Progenitor cell of endocrine pancreas (in vitro differentiated cells): ENCODE measurements around the gene OSBPL10. TPM values are rescaled to one million over a fixed set of nuclear protein-coding genes. Genes with fewer than 3 reads are reported as not detected.
"Not testable (repeated sequence)": the region's sequence is repeated elsewhere in the genome, so short reads cannot be mapped to it uniquely, and the experiment has no call there.

Experiments
- DNase-seq: peaks from one replicate; pipeline ENCODE4 v3.0.0; 2021; ENCODE audit warnings: low spot score; ENCODE audit not compliant: unreplicated experiment
- H3K27ac Mint-ChIP-seq: 2 replicates; pipeline ENCODE4 v1.8.0; 2021; ENCODE audit warnings: mild to moderate bottlenecking, moderate library complexity, mixed read lengths
- H3K27me3 Mint-ChIP-seq: 2 replicates; pipeline ENCODE4 v1.8.0; 2021; ENCODE audit warnings: mixed read lengths
- H3K36me3 Mint-ChIP-seq: 2 replicates; pipeline ENCODE4 v1.8.0; 2022; ENCODE audit warnings: mixed read lengths; ENCODE audit not compliant: insufficient read depth
- H3K4me1 Mint-ChIP-seq: 2 replicates; pipeline ENCODE4 v1.8.0; 2021; ENCODE audit warnings: low read depth, mixed read lengths
- H3K4me3 Mint-ChIP-seq: 2 replicates; pipeline ENCODE4 v1.8.0; 2021; ENCODE audit warnings: low read depth, mild to moderate bottlenecking, moderate library complexity, mixed read lengths
- H3K9me3 Mint-ChIP-seq: 2 replicates; pipeline ENCODE4 v1.8.0; 2021; ENCODE audit warnings: low read depth, mixed read lengths
- CTCF ChIP-seq: fragments of 200-600 bp; sonication (generic); IDR thresholded peaks from one replicate; pipeline ENCODE4 v1.5.0; 2021; ENCODE audit warnings: antibody characterized with exemption, mild to moderate bottlenecking; ENCODE audit not compliant: unreplicated experiment
- total RNA-seq: library from RNA; stranded (reverse); gene quantifications from 2 replicates; pipeline ENCODE4 v1.2.1, GENCODE V29; 2021

OSBPL10 gene
- total RNA-seq, 1 donor from 2014 or later, result 25.2 TPM

- Mint-ChIP-seq H3K4me1 (no peaks in the 10 kb centered on the region), H3K27me3 (no peaks in the 10 kb centered on the region), H3K36me3 (peaks cover 11% of the 10 kb centered on the region), H3K27ac (no peak overlapping the region), H3K4me3 (no peak overlapping the region), H3K9me3 (peaks cover 4% of the 10 kb centered on the region)
- TF ChIP-seq CTCF, result no peak
- no peak for DNase-seq
Measured at GRCh38 chr3:31873254-31873820, 107.7 kb downstream of the OSBPL10 start.

GRCh38 chr3:31871939-31872507 lies 109.0 kb downstream of the OSBPL10 start:
- Mint-ChIP-seq H3K9me3 (peaks cover 4% of the 10 kb centered on the region), H3K36me3 (peaks cover 11% of the 10 kb centered on the region), H3K27ac (no peak overlapping the region), H3K27me3 (no peaks in the 10 kb centered on the region), H3K4me3 (no peak overlapping the region), H3K4me1 (no peaks in the 10 kb centered on the region)
- no peak for TF ChIP-seq CTCF
- DNase-seq, result no peak

- not testable (repeated sequence) for H3K27me3 Mint-ChIP-seq, H3K4me3 Mint-ChIP-seq
Measured at GRCh38 chr3:31870111-31870510, 111.0 kb downstream of the OSBPL10 start.

GRCh38 chr3:31868236-31868635 lies 112.8 kb downstream of the OSBPL10 start:
- Mint-ChIP-seq H3K36me3 (peaks cover 11% of the 10 kb centered on the region), H3K4me1 (no peaks in the 10 kb centered on the region), H3K27ac (no peak overlapping the region), H3K9me3 (peaks cover 4% of the 10 kb centered on the region), H3K27me3 (no peaks in the 10 kb centered on the region), H3K4me3 (no peak overlapping the region)
- no peak for TF ChIP-seq CTCF
- DNase-seq, result no peak

More at GRCh38 chr3:31870111-31870510, 111.0 kb downstream of the OSBPL10 start:
- not testable (repeated sequence) for H3K27ac Mint-ChIP-seq, DNase-seq, H3K4me1 Mint-ChIP-seq, H3K9me3 Mint-ChIP-seq
- H3K36me3 Mint-ChIP-seq, result peaks cover 11% of the 10 kb centered on the region

- Mint-ChIP-seq H3K27me3 (no peaks in the 10 kb centered on the region), H3K9me3 (no peaks in the 10 kb centered on the region), H3K4me3 (no peak overlapping the region), H3K36me3 (no peaks in the 10 kb centered on the region), H3K4me1 (peaks cover 4% of the 10 kb centered on the region), H3K27ac (no peak overlapping the region)
- no peak for DNase-seq
- no peak for TF ChIP-seq CTCF
Measured at GRCh38 chr3:31862666-31863279, 118.3 kb downstream of the OSBPL10 start.

- Mint-ChIP-seq H3K27ac (no peak overlapping the region), H3K27me3 (no peaks in the 10 kb centered on the region), H3K4me3 (no peak overlapping the region), H3K4me1 (peaks cover 4% of the 10 kb centered on the region), H3K9me3 (no peaks in the 10 kb centered on the region), H3K36me3 (no peaks in the 10 kb centered on the region)
- TF ChIP-seq CTCF, result no peak
- no peak for DNase-seq
Measured at GRCh38 chr3:31861826-31862225, 119.2 kb downstream of the OSBPL10 start.

- not testable (repeated sequence) for DNase-seq, H3K27ac Mint-ChIP-seq, H3K4me1 Mint-ChIP-seq, H3K9me3 Mint-ChIP-seq, H3K4me3 Mint-ChIP-seq, H3K27me3 Mint-ChIP-seq, H3K36me3 Mint-ChIP-seq
Measured at GRCh38 chr3:31860642-31861041, 120.4 kb downstream of the OSBPL10 start.
